Measurements from ENCODE around the gene KIAA1328.
"Not testable (repeated sequence)": the region's sequence is repeated elsewhere in the genome, so short reads cannot be mapped to it uniquely, and the experiment has no call there.

Gene KIAA1328

GRCh38 chr18:36826556-36826955, 2.4 kb upstream of the KIAA1328 start:
- DNase-seq (ENCODE audit: low read depth), result no peak

- peak; percentile 7 for DNase-seq (ENCODE audit: low read depth)
Observed at GRCh38 chr18:36828157-36828629, 734 bp upstream of the KIAA1328 start.

- DNase-seq (ENCODE audit: low read depth), result no peak
Observed at GRCh38 chr18:36829362-36830157, 633 bp downstream of the KIAA1328 start.

GRCh38 chr18:36830158-36830495, 1.2 kb downstream of the KIAA1328 start:
- DNase-seq (ENCODE audit: low read depth), result no peak

- no peak for DNase-seq (ENCODE audit: low read depth)
Observed at GRCh38 chr18:36831139-36831538, 2.2 kb downstream of the KIAA1328 start.

GRCh38 chr18:36833120-36833519, 4.2 kb downstream of the KIAA1328 start:
- DNase-seq (ENCODE audit: low read depth), result no peak

GRCh38 chr18:36835927-36836326, 7.0 kb downstream of the KIAA1328 start:
- DNase-seq (ENCODE audit: low read depth), result no peak

GRCh38 chr18:36839835-36840234, 10.9 kb downstream of the KIAA1328 start:
- DNase-seq (ENCODE audit: low read depth), result no peak

GRCh38 chr18:36843199-36843598, 14.3 kb downstream of the KIAA1328 start:
- DNase-seq (ENCODE audit: low read depth), result no peak

- DNase-seq (ENCODE audit: low read depth), result no peak
Observed at GRCh38 chr18:36843784-36844183, 14.9 kb downstream of the KIAA1328 start.

- no peak for DNase-seq (ENCODE audit: low read depth)
Observed at GRCh38 chr18:36848609-36849008, 19.7 kb downstream of the KIAA1328 start.

- no peak for DNase-seq (ENCODE audit: low read depth)
Observed at GRCh38 chr18:36849288-36850006, 20.5 kb downstream of the KIAA1328 start.

GRCh38 chr18:36850527-36851201, 21.7 kb downstream of the KIAA1328 start:
- no peak for DNase-seq (ENCODE audit: low read depth)

GRCh38 chr18:36851202-36851590, 22.3 kb downstream of the KIAA1328 start:
- DNase-seq (ENCODE audit: low read depth), result no peak

GRCh38 chr18:36856815-36857214, 27.9 kb downstream of the KIAA1328 start:
- DNase-seq (ENCODE audit: low read depth), result no peak

- no peak for DNase-seq (ENCODE audit: low read depth)
Observed at GRCh38 chr18:36862182-36862581, 33.3 kb downstream of the KIAA1328 start.

GRCh38 chr18:36867056-36867455, 38.1 kb downstream of the KIAA1328 start:
- DNase-seq (ENCODE audit: low read depth), result no peak

- no peak for DNase-seq (ENCODE audit: low read depth)
Observed at GRCh38 chr18:36871801-36872200, 42.9 kb downstream of the KIAA1328 start.

- no peak for DNase-seq (ENCODE audit: low read depth)
Observed at GRCh38 chr18:36872329-36872728, 43.4 kb downstream of the KIAA1328 start.

GRCh38 chr18:36873826-36874225, 44.9 kb downstream of the KIAA1328 start:
- not testable (repeated sequence) for DNase-seq (ENCODE audit: low read depth)

- not testable (repeated sequence) for DNase-seq (ENCODE audit: low read depth)
Observed at GRCh38 chr18:36879796-36880195, 50.9 kb downstream of the KIAA1328 start.

GRCh38 chr18:36885981-36886380, 57.1 kb downstream of the KIAA1328 start:
- no peak for DNase-seq (ENCODE audit: low read depth)

- DNase-seq (ENCODE audit: low read depth), result no peak
Observed at GRCh38 chr18:36887114-36887513, 58.2 kb downstream of the KIAA1328 start.

Data from T follicular helper cell (primary cell).